GM19193 (cell line): ENCODE data around the gene ZNF468.

Experiments
- POLR2A ChIP-seq: IDR thresholded peaks from 4 replicates; pipeline ENCODE4 v1.6.1; 2011; ENCODE audit not compliant: insufficient read depth, insufficient read length; ENCODE audit errors: extremely low read depth

ZNF468 gene

DNA sequence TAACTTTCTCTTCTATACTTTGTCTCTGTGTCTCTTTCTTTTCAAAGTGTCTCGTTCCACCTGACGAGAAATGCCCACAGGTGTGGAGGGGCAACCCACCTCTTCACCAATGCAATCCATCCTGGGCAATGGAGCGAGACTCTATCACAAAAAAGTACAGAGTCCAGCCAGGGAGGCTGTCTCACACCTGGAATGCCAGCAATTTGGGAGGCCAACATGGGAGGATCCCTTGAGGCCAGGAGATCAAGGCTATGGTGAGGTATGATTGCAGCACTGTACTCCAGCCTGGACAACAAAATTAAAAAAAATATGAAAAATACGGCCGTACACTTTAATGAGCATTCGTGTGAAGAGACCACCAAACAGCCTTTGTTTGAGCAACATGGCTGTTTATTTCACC, 68.0 kb downstream of the ZNF468 start:
- no peak for TF ChIP-seq POLR2A
